Vagina (tissue), 2 donors: ENCODE results near the gene COMMD2. TPM values are rescaled to one million over a fixed set of nuclear protein-coding genes. Genes with fewer than 3 reads are reported as not detected.
A peak's percentile ranks its signal among the peaks of the same experiment; 100 is the strongest.

Source experiments
- DNase-seq, 2 donors: peaks; one replicate each; pipeline ENCODE4 v3.0.0-alpha.2; 2017; ENCODE audit errors: extremely low spot score in 2 of 2
- H3K27ac ChIP-seq: fragments of 200-600 bp; sonication (generic); one replicate; pipeline ENCODE4 v1.5.1; 2019
- H3K27me3 ChIP-seq: fragments of 200-600 bp; sonication (generic); one replicate; pipeline ENCODE4 v1.5.1; 2019
- H3K36me3 ChIP-seq, 2 donors: fragments of 200-600 bp; sonication (generic); one replicate each; pipeline ENCODE4 v1.5.1; 2017 to 2019
- H3K4me1 ChIP-seq: fragments of 200-600 bp; sonication (generic); one replicate; pipeline ENCODE4 v1.5.1; 2019
- H3K4me3 ChIP-seq, 2 donors: fragments of 200-600 bp; sonication (generic); 1 replicate in 1 of 2; 2 replicates in 1 of 2; pipeline ENCODE4 v1.5.1; 2016 to 2019
- H3K9me3 ChIP-seq: fragments of 200-600 bp; sonication (generic); one replicate; pipeline ENCODE4 v1.5.1; 2019
- POLR2A ChIP-seq, 2 donors: fragments of 450-650 bp; IDR thresholded peaks; one replicate each; pipeline ENCODE4 v1.6.1; 2017; ENCODE audit warnings: antibody characterized with exemption in 2 of 2, mild to moderate bottlenecking in 2 of 2, moderate library complexity in 2 of 2
- POLR2AphosphoS5 ChIP-seq, 2 donors: sonication (generic); formaldehyde crosslinking; IDR thresholded peaks; one replicate each; pipeline ENCODE4 v1.9.0; 2017; ENCODE audit warnings: antibody characterized with exemption in 2 of 2, mild to moderate bottlenecking in 2 of 2, low read depth in 1 of 2; ENCODE audit not compliant: insufficient read depth in 1 of 2
- intact Hi-C: fragments of 100-400 bp; cut with DNase I; formaldehyde crosslinking; loops from one replicate; pipeline ENCODE4 v1.15.1; 2023
- total RNA-seq: library from RNA; depleted of rRNA; stranded (reverse); fragments of >200 nt; gene quantifications from one replicate; pipeline ENCODE4 v1.2.3, GENCODE V29; 2016
- TF ChIP-seq, protein P1 (sequence below), 3 experiments: fragments of 450-650 bp in 2 of 3; fragments of 200-600 bp in 1 of 3; sonication (generic) in 1 of 3; IDR thresholded peaks; one replicate each; pipeline ENCODE4 v1.5.1; 2017 to 2019; ENCODE audit warnings: antibody characterized with exemption in 3 of 3, mild to moderate bottlenecking in 2 of 3, moderate library complexity in 2 of 3

Gene COMMD2
- total RNA-seq, 1 donor from 2014 or later: 18.9 TPM

GRCh38 chr3:149723781-149724180 lies 28.5 kb downstream of the COMMD2 start:
- Histone ChIP-seq H3K4me3 (no peak overlapping the region), H3K36me3 (no peaks in the 10 kb centered on the region), H3K9me3 (no peaks in the 10 kb centered on the region), H3K27ac (no peak overlapping the region), H3K27me3 (no peaks in the 10 kb centered on the region), H3K4me1 (no peaks in the 10 kb centered on the region)
- intact Hi-C loops: no loop called here
- TF ChIP-seq POLR2A (IDR thresholded peaks at IDR 0.05): no peak
- no peak for TF ChIP-seq POLR2AphosphoS5 (IDR thresholded peaks at IDR 0.05; ENCODE audit: insufficient read depth in 1 of 2, low read depth in 1 of 2)
- TF ChIP-seq, protein P1, sequence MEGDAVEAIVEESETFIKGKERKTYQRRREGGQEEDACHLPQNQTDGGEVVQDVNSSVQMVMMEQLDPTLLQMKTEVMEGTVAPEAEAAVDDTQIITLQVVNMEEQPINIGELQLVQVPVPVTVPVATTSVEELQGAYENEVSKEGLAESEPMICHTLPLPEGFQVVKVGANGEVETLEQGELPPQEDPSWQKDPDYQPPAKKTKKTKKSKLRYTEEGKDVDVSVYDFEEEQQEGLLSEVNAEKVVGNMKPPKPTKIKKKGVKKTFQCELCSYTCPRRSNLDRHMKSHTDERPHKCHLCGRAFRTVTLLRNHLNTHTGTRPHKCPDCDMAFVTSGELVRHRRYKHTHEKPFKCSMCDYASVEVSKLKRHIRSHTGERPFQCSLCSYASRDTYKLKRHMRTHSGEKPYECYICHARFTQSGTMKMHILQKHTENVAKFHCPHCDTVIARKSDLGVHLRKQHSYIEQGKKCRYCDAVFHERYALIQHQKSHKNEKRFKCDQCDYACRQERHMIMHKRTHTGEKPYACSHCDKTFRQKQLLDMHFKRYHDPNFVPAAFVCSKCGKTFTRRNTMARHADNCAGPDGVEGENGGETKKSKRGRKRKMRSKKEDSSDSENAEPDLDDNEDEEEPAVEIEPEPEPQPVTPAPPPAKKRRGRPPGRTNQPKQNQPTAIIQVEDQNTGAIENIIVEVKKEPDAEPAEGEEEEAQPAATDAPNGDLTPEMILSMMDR (IDR thresholded peaks at IDR 0.05): no peak
- DNase-seq: no peak

DNA sequence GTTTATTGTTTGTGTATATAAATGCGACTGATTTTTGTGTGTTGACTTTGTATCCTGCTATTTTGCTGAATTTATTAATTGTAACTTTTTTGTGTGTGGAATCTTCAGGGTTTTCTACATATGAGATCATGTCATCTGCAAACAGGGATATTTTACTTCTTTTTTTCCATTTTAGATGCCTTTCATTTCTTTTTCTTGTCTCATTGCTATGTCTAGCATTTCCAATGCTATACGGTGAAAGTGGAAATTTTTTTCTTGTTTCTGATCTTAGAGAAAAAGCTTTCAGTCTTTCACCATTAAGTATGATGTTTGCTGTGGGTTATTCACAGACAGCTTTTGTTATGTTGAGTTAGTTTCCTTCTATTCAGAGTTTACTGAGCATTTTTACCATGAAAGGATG lies 31.4 kb downstream of the COMMD2 start:
- intact Hi-C loops: no loop called here
- no peaks in the 10 kb centered on the region for H3K9me3 ChIP-seq
- no peak overlapping the region for H3K4me3 ChIP-seq
- H3K4me1 ChIP-seq: no peaks in the 10 kb centered on the region
- no peaks in the 10 kb centered on the region for H3K27me3 ChIP-seq
- DNase-seq: no peak
- no peak for TF ChIP-seq POLR2A (IDR thresholded peaks at IDR 0.05)
- TF ChIP-seq, protein P1 (IDR thresholded peaks at IDR 0.05): no peak
- no peak for TF ChIP-seq POLR2AphosphoS5 (IDR thresholded peaks at IDR 0.05; ENCODE audit: insufficient read depth in 1 of 2, low read depth in 1 of 2)
- H3K27ac ChIP-seq: no peak overlapping the region
- H3K36me3 ChIP-seq: no peaks in the 10 kb centered on the region

DNA sequence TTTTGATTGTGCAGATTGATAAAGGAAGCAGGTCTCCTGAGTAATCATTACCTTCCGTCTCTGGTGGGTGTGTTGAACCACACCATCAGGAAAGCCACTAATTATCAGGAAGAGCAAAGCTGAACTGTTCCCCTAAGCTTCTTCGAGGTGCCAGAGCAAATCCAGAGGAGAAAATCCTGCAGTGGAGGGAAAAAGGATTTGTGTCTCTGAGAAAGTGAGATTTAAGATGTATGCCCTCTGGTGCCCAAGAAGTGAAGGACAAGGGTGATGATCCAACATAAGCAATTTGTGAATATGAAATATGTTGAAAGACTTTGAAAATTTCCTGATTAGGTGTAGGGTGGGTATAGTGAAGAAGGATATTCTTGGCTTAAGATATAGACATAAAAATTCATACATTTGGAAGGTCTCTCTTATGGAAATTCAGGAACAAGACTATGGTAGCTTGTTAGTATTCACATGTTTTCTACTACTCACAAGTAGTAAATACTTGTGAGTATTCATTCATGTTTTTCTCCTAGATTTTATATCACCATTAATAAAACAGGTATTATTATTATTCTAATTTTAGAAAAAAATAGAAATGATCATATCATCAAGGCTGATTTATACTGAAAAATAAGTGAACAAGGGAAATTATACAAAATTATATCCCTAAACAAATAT lies 34.8 kb downstream of the COMMD2 start:
- TF ChIP-seq, protein P1 (IDR thresholded peaks at IDR 0.05): peak; percentile 69 to 77 (median 73)
- peak in 1 of 2 donors; percentile 78 for TF ChIP-seq POLR2AphosphoS5 (IDR thresholded peaks at IDR 0.05; ENCODE audit: insufficient read depth in 1 of 2, low read depth in 1 of 2)
- no peak for TF ChIP-seq POLR2A (IDR thresholded peaks at IDR 0.05)
- Histone ChIP-seq H3K27me3 (no peaks in the 10 kb centered on the region), H3K4me3 (no peak overlapping the region), H3K4me1 (no peaks in the 10 kb centered on the region), H3K9me3 (no peaks in the 10 kb centered on the region), H3K27ac (no peak overlapping the region), H3K36me3 (no peaks in the 10 kb centered on the region)
- DNase-seq: no peak
- intact Hi-C loops: loop anchor here (5.0 kb wide), 1 partner anchor 190 kb away; no protein-coding TSS in a partner anchor

GRCh38 chr3:149716984-149717383 lies 35.3 kb downstream of the COMMD2 start:
- Histone ChIP-seq H3K9me3 (no peaks in the 10 kb centered on the region), H3K27ac (no peak overlapping the region), H3K27me3 (no peaks in the 10 kb centered on the region), H3K4me3 (no peak overlapping the region), H3K4me1 (no peaks in the 10 kb centered on the region), H3K36me3 (no peaks in the 10 kb centered on the region)
- intact Hi-C loops: loop anchor here (5.0 kb wide), 1 partner anchor 190 kb away; no protein-coding TSS in a partner anchor
- DNase-seq: no peak
- TF ChIP-seq POLR2A (IDR thresholded peaks at IDR 0.05) (no peak), POLR2AphosphoS5 (IDR thresholded peaks at IDR 0.05; ENCODE audit: insufficient read depth in 1 of 2, low read depth in 1 of 2) (no peak)
- TF ChIP-seq, protein P1 (IDR thresholded peaks at IDR 0.05): no peak

DNA sequence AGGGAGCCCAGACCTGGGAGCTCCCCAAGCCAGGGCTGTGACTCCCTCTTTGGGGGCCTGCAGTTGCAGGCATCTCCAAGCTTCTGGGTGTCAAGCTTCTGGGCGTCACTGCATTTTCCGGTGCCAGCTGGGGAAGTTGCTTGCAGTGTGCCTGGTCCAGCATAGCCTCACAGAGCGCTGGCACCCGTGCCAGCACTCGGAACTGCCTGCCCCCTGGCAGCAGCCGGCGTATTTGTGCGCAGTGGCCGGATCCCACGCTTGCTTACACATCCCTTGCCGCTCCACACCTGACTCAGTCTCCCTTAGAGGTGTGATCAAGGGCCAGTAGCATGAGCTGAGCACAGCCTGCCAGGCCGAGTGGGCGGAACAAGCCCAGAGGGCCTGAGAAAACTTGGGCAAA lies 37.0 kb downstream of the COMMD2 start:
- Histone ChIP-seq H3K4me3 (no peak overlapping the region), H3K9me3 (no peaks in the 10 kb centered on the region), H3K27ac (no peak overlapping the region), H3K27me3 (no peaks in the 10 kb centered on the region), H3K4me1 (no peaks in the 10 kb centered on the region), H3K36me3 (no peaks in the 10 kb centered on the region)
- intact Hi-C loops: loop anchor here (5.0 kb wide), 1 partner anchor 188 kb away; no protein-coding TSS in a partner anchor
- no peak for DNase-seq
- TF ChIP-seq POLR2AphosphoS5 (IDR thresholded peaks at IDR 0.05; ENCODE audit: insufficient read depth in 1 of 2, low read depth in 1 of 2) (no peak), POLR2A (IDR thresholded peaks at IDR 0.05) (no peak)
- TF ChIP-seq, protein P1 (IDR thresholded peaks at IDR 0.05): no peak
